Measurements from ENCODE around the gene AADAT. TPM values are rescaled to one million over a fixed set of nuclear protein-coding genes. Genes with fewer than 3 reads are reported as not detected.

Gene AADAT
- total and polyA plus RNA-seq, 9 donors = 3.1 to 11.3 (median 5.1) TPM

GRCh38 chr4:170134821-170135220 lies 45.1 kb upstream of the AADAT start:
- WGBS, 3 donors = 72 to 86% (median 79%) methylated on average over 2 of the region's 2 CpGs
- Histone ChIP-seq H3K4me1 (ENCODE audit: insufficient read depth) (no peaks in the 10 kb centered on the region), H3K27ac (no peak overlapping the region), H3K27me3 (no peaks in the 10 kb centered on the region), H3K9me3 (no peaks in the 10 kb centered on the region), H3K36me3 (no peaks in the 10 kb centered on the region), H3K4me3 (no peak overlapping the region)
- no peak for DNase-seq
- TF ChIP-seq EP300 (IDR thresholded peaks at IDR 0.05) = no peak
- TF ChIP-seq, protein P1, sequence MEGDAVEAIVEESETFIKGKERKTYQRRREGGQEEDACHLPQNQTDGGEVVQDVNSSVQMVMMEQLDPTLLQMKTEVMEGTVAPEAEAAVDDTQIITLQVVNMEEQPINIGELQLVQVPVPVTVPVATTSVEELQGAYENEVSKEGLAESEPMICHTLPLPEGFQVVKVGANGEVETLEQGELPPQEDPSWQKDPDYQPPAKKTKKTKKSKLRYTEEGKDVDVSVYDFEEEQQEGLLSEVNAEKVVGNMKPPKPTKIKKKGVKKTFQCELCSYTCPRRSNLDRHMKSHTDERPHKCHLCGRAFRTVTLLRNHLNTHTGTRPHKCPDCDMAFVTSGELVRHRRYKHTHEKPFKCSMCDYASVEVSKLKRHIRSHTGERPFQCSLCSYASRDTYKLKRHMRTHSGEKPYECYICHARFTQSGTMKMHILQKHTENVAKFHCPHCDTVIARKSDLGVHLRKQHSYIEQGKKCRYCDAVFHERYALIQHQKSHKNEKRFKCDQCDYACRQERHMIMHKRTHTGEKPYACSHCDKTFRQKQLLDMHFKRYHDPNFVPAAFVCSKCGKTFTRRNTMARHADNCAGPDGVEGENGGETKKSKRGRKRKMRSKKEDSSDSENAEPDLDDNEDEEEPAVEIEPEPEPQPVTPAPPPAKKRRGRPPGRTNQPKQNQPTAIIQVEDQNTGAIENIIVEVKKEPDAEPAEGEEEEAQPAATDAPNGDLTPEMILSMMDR (IDR thresholded peaks at IDR 0.05) = no peak
- TF ChIP-seq POLR2A (IDR thresholded peaks at IDR 0.05) = no peak
- intact Hi-C loops (cut with DNase I) = no loop called here

DNA sequence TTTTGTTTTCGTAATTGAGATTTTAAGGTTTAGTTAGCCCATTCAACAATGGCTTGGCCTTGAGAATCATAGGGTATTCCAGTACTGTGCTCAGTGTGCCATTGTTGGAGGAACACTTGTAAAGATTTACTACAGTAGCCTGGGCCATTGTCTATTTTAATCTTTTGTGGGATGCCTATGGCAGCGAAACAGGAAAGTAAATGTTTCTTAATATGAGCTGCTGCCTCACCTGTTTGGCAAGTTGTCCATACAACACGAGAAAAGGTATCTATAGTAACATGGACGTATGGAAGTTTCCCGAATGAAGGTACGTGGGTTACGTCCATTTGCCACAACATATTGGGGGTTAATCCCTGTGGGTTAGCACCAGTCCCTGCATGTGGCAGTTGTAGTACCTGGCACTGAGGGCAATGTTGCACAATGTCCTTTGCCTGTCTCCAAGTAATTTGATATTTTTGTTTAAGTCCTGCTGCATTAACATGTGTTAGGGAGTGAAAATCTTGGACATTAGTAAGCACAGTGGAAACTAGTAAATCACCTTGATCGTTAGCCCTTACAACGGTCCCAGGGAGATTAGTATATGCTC lies 38.6 kb upstream of the AADAT start:
- DNase-seq = no peak
- H3K4me1 ChIP-seq (ENCODE audit: insufficient read depth) = no peaks in the 10 kb centered on the region
- no peaks in the 10 kb centered on the region for H3K36me3 ChIP-seq
- no peak overlapping the region for H3K27ac ChIP-seq
- intact Hi-C loops (cut with DNase I) = no loop called here
- H3K9me3 ChIP-seq = no peaks in the 10 kb centered on the region
- no peak overlapping the region for H3K4me3 ChIP-seq
- TF ChIP-seq, protein P1 (IDR thresholded peaks at IDR 0.05) = no peak
- TF ChIP-seq POLR2A (IDR thresholded peaks at IDR 0.05) (no peak), EP300 (IDR thresholded peaks at IDR 0.05) (no peak)
- H3K27me3 ChIP-seq = no peaks in the 10 kb centered on the region
- WGBS, 3 donors = 71 to 74% (median 71%) methylated on average over 9 of the region's 9 CpGs

DNA sequence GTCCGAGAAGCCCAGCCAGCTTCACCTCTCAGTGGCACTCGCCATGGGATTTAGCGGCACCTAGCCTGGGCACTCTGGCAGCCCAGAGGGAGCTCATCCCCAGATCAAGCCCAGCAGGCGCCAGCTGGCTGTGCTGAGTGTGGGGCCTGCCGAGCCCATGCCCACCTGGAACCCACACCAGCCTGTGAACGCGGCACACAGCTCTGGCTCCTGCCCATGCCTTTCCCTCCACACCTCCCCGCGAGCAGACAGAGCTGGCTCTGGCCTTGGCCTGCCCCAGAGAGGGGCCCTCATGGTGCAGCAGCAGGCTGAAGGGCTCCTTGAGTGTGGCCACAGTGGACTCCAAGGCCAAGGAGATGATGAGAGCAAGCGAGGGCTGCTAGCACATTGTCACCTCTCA lies 38.0 kb upstream of the AADAT start:
- no peaks in the 10 kb centered on the region for H3K27me3 ChIP-seq
- H3K4me1 ChIP-seq (ENCODE audit: insufficient read depth) = no peaks in the 10 kb centered on the region
- 86 to 93% (median 92%) methylated on average over 10 of the region's 10 CpGs for WGBS, 3 donors
- H3K36me3 ChIP-seq = no peaks in the 10 kb centered on the region
- H3K4me3 ChIP-seq = no peak overlapping the region
- no peaks in the 10 kb centered on the region for H3K9me3 ChIP-seq
- intact Hi-C loops (cut with DNase I) = no loop called here
- no peak for TF ChIP-seq POLR2A (IDR thresholded peaks at IDR 0.05)
- TF ChIP-seq EP300 (IDR thresholded peaks at IDR 0.05) = no peak
- TF ChIP-seq, protein P1 (IDR thresholded peaks at IDR 0.05) = no peak
- DNase-seq = no peak
- H3K27ac ChIP-seq = no peak overlapping the region

DNA sequence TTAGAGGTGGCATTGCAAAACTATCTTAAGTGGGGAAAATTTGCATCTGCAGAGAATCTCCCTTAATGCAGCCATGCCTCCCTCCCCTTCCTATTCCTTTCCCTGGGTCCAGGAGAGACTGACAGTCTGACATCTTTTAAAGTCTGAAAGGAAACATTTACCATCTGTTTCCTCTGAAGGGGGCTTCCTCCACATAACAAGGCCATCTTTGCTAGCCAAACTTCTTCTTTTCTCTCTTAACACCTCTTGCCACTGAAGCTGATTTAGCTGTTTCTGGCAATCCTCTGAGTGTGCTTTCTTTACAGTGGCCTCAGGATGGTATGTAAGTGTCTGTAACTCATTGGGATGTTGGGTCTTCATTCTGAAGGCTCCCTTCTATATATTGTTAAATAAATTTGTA lies 34.6 kb upstream of the AADAT start:
- DNase-seq = no peak
- no peak for TF ChIP-seq POLR2A (IDR thresholded peaks at IDR 0.05)
- TF ChIP-seq, protein P1 (IDR thresholded peaks at IDR 0.05) = no peak
- no peak for TF ChIP-seq EP300 (IDR thresholded peaks at IDR 0.05)
- Histone ChIP-seq H3K36me3 (no peaks in the 10 kb centered on the region), H3K4me3 (no peak overlapping the region), H3K27me3 (no peaks in the 10 kb centered on the region), H3K27ac (no peak overlapping the region), H3K4me1 (ENCODE audit: insufficient read depth) (no peaks in the 10 kb centered on the region), H3K9me3 (no peaks in the 10 kb centered on the region)
- intact Hi-C loops (cut with DNase I) = no loop called here

All from ovary (tissue), 9 donors.